Nucleus accumbens (tissue), 56 donors: Measurements from ENCODE around the gene PARD3B.

Experiments
- DNase-seq, 56 donors: peaks; one replicate each; lab custom pipeline; 2025; lab: John Stamatoyannopoulos, UW

PARD3B gene

DNA sequence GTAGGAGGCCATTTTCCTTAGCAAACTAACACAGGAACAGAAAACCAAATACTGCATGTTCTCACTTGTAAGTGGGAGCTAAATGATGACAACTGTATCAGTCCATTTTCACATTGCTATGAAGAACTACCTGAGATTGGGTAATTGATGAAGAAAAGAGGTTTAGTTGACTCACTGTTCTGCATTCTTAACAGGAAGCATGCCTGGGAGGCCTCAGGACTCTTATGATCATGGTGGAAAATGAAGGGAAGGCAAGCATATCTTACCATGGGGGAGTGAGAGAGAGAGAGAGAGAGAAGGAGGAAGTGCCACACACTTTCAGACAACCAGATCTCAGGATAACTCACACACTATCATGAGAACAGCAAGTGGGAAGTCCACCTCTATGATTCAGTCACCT lies 105.3 kb downstream of the PARD3B start:
- DNase-seq, result no peak

DNA sequence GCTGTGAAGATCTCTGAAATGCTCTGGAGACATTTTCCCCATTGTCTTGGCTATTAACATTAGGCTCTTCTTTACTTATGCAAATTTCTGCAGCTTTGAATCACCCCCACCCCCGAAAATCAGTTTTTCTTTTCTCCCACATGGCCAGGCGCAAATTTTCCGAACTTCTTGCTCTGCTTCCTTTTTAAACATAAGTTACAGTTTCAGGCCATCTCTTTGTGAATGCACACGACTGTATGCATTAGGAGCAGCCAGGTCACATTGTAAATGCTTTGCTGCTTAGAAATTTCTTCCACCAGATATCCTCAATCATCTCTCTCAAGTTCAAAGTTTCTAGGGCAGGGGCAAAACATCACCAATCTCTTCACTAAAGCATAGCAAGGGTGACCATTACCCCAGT lies 106.8 kb downstream of the PARD3B start:
- no peak for DNase-seq

- DNase-seq, result no peak
These were observed 109.4 kb downstream of the PARD3B start for GRCh38 chr2:204654669-204655068.

DNA sequence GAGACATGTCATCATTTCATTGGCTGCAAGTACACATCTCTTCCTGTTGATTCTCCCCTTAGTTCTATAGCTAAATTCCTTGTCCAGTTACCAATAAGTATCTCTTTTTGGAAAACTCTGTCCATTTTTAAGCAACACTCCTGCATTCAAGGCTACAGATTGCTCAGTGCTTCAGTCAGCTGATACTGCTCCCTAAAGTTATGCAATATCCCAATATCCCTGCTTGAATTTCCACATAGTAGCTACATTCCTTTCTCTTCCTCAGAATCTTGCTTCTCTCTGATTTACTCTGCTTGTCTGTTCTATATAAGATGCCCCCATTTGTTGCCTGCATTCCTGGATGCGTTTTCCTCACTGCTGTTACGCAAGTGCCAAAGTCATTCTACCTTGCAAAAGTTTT lies 109.8 kb downstream of the PARD3B start:
- DNase-seq, result no peak

DNA sequence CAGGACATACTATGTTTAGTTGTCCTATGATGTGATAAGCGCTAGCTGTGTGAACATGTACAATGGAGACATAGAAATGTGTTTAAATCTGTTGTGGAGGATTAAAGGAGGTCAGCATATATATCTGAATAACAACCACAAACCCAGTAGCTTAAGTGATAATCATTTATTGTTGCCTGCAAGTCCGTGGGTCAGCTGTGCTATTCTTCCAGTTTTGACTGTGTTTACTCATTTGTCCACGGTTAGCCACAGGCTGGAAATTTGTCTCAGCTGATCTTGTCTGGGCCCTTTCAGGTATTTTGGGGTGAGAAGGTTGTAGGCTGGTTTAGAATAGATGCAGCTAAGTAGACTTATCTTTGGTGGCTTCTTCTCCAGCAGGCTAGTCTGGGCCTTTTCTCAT lies 110.4 kb downstream of the PARD3B start:
- no peak for DNase-seq

GRCh38 chr2:204657024-204657423 lies 111.7 kb downstream of the PARD3B start:
- no peak for DNase-seq

- DNase-seq, result no peak
These were observed 117.7 kb downstream of the PARD3B start for GRCh38 chr2:204662956-204663355.

DNA sequence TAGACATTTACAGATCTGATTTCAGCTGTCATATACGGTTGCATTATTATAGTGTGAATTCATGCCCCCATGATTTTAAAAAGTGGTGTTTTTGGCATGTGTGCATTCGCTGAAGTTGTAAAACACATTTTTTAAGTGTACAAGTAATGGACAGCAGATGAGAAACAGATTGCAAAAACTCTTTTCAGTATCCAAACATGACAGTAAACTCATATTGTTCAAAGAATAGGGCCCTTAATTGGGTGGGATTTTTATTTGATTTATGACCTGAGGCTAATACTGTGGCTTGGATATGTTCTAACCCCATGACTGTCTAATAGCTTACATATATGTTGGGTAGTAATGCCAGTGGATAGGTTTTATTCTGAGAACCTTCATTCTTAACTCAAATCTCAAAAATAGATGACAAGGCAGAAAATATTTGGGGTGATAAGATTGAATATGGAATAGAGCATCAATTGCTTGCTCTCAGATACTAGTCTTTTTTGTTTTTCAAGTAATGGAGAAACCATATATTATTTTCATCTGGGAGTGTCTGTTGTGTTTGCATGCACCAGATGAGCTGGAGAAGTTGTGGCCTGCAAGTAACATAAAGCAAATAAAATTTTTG lies 118.6 kb downstream of the PARD3B start:
- no peak for DNase-seq

GRCh38 chr2:204664708-204665121 lies 119.4 kb downstream of the PARD3B start:
- DNase-seq, result no peak

- DNase-seq, result no peak
These were observed 119.9 kb downstream of the PARD3B start for GRCh38 chr2:204665207-204665606.

GRCh38 chr2:204665771-204666170 lies 120.5 kb downstream of the PARD3B start:
- no peak for DNase-seq

GRCh38 chr2:204667990-204668389 lies 122.7 kb downstream of the PARD3B start:
- no peak for DNase-seq

DNA sequence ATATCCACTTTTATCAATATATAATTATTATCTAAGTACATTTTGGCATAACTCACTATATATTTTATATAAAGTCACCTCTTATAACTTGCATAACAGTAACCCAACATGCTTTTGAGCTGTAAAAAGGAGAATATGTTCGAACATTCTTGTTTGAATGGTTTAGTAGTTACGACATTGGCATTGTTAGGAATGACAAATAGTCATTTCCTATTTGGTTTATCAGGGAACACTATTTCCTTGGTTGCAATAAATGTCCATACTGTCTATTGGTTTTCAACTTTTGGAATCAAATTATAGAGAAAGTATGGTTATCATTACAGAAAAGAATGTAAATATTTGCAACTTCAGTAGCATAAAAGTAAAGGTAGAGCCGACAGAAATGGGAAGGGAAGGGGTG lies 124.1 kb downstream of the PARD3B start:
- DNase-seq, result no peak

DNA sequence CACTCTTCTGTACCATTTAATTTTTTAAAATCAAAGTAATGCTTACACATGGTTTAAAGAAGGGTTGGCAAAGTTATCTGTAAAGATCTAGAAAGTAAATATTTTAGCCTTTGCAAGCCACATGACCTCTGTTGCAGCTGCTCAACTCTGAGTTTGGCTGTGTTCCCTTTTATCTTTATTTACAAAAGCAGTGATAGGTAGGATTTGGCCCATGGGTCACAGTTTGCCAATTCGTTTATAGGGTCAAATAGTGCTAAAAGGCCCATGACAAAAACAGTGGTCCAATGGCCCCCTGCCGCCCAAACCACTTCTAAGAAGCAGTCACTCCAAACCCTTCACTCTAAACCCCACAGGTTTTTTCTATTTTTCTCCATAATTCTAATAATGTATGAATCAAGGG lies 124.8 kb downstream of the PARD3B start:
- DNase-seq, result no peak

DNA sequence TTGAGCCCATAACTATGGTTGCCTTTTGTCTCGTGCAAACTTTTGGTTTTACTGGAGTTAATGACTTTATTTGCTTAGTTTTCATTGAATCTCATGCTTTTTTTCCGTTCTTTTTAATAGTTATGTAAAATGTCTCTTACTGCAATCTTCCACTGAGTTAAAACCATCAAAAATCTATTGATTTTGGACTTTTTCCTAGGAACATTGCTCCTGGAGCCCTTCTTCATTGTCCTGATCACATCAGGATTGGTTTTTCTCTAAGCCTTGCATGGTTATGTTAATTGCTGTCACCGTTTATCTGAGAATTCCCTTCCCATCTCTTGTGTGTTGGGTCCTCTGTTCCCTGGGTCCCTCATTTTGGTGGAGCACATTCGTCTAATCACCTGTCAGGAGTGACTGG lies 125.5 kb downstream of the PARD3B start:
- no peak for DNase-seq

GRCh38 chr2:204672772-204673171 lies 127.5 kb downstream of the PARD3B start:
- DNase-seq, result no peak

GRCh38 chr2:204673877-204674276 lies 128.6 kb downstream of the PARD3B start:
- DNase-seq, result no peak

GRCh38 chr2:204678031-204678430 lies 132.8 kb downstream of the PARD3B start:
- no peak for DNase-seq

DNA sequence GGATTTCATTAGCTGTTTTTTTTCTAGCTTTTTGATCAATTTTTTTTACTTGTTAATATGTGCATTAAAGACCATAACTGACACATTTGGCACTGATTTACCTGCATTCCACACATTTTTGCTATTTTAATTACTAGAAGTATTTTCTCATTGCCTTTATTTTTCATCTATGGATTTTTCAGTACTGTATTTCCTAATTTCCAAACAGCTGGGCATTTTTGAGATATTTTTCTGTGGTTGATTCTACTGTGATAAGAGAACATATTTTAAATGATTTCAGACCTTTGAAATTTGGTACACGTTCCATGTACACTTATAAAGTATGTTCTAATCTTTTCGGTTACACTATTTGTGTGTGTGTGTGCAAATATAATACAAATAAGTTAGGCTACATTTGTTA lies 135.3 kb downstream of the PARD3B start:
- no peak for DNase-seq

DNA sequence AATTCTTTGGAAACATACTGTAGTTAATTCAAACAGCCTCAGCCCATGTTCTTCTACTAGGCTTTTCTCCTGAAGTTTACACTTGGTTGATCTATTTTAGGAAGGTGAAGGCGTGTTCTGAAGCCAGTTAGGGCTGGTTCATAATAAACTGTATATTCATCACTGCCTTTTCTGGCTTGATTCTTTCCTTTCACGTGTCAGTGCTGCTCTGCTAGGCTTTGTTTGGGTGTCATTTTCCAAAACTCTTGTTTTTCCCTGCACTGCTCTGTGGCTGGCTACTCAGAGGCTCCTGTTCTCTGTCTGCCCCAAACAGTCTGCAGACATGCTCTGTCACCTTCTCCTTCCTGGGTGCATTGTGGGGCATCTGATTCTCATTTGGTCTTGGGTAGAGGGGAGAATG lies 136.1 kb downstream of the PARD3B start:
- peak in 1 of 56 donors; percentile 1 for DNase-seq

GRCh38 chr2:204683384-204683783 lies 138.1 kb downstream of the PARD3B start:
- no peak for DNase-seq

DNA sequence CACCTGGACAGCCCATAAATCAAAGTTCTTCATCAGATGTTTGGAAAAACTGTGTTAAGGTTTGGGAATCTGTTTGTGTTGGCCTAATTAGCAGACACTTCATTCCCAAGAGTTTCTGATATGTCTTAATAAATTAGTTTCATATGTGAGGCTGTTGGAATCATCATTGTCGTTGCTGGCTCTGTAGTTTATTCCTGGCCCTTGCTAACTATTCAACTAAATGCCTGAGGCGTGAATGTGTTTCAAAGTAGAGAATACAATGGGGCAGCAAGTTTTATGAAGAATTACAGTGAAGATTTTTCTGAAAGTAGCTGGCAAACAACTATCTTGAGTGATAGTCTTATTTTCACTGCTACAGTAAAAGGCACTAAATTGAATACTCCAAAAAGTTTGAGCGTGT lies 141.1 kb downstream of the PARD3B start:
- no peak for DNase-seq

- no peak for DNase-seq
These were observed 142.5 kb downstream of the PARD3B start for GRCh38 chr2:204687776-204688175.
